DMS153 treated with DMSO at 0.1 percent for 48 hours (cell line): ENCODE measurements around the gene RPA4.
"Not testable (repeated sequence)": the region's sequence is repeated elsewhere in the genome, so short reads cannot be mapped to it uniquely, and the experiment has no call there.

Experiments used
- DNase-seq: peaks from one replicate; lab custom pipeline; 2025; ENCODE audit not compliant: unreplicated experiment; lab: John Stamatoyannopoulos, UW

Gene RPA4, protein sequence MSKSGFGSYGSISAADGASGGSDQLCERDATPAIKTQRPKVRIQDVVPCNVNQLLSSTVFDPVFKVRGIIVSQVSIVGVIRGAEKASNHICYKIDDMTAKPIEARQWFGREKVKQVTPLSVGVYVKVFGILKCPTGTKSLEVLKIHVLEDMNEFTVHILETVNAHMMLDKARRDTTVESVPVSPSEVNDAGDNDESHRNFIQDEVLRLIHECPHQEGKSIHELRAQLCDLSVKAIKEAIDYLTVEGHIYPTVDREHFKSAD

DNA sequence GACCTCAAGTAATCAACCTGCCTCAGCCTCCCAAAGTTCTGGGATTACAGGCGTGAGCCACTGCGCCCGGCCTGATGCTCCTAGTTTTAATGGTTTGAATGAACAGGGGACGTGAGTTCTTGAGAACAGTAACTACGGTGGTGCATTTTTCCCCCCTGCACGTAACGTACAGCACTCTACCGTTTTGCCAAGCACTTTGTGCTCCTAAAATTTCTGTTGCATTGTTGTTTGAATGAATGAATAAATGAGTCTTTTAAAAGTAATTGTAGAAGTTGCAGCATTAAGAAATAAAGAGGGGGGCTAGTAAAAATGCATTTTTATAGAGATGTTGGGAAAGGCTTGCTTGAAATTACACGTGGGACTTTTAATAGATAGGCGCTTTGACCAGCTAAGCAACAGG is at the start of gene RPA4:
Gene RPA4 (plus strand): TSS at position 301 of the 400 bp plus-strand sequence. CDS start 403 bp downstream, outside the sequence.
- DNase-seq, result no peak

DNA sequence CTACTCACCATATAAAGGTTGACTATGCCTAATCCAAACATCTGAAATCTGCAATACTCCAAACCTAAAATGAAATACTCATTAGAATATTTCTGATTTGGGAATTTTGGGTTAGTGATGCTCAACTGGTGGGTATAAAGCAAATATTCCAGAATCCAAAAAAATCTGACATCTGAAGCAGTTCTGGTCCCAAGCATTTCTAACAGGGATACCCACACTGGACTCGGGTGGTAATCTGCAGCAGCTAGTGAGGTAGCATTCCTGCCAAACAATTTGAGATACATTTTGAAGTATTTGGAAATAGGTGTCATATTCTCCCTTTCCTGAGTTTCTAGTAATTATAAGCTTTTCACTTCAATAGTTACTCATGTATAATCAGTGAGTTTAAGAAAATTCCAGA is 49.6 kb upstream of the RPA4 start:
- no peak for DNase-seq

DNA sequence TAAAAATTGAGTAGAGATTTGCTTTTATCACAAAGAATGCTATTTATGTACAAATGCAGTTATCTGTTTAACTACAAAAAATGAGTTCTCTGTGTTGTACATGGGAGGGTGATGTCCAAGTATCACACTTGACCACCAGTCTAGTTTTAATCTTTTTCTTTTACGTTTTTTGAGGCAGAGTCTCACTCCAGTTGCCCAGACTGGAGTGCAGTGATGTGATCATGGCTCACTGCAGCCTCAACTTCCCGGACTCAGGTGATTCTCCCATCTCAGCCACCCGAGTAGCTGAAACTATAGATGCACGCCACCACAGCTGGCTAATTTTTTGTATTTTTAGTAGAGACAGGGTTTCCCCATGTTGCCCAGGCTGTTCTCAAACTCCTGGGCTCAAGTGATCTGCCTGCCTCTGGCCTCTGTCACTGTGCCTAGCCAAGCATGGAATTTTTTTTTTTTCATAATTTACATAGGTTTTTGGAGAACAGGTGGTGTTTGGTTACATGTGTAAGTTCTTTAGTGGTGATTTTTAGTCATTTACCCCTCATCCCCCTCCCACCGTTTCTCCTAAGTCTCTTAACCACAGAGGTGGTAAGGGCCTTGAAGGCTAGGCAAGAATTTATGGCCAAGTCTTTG is 47.9 kb upstream of the RPA4 start:
- DNase-seq, result no peak

DNA sequence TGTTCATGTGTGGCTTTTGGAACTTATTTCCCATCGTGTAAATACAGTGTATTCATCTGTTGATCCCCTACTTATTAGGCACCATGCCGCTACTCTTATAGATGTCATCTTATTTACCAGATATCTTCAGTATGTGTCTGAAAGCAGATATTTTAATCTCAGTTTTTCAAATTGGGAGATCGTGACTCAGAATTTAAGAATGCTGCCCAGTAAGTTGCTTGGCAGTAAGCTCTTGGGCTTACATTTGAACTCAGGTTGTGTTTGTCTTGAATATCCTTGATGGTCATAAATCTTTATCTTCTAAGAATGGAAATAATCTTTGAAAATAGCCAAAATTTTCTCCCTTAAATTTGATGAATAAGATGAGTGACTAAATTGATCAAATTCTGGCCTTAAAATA is 45.9 kb upstream of the RPA4 start:
- DNase-seq, result no peak

DNA sequence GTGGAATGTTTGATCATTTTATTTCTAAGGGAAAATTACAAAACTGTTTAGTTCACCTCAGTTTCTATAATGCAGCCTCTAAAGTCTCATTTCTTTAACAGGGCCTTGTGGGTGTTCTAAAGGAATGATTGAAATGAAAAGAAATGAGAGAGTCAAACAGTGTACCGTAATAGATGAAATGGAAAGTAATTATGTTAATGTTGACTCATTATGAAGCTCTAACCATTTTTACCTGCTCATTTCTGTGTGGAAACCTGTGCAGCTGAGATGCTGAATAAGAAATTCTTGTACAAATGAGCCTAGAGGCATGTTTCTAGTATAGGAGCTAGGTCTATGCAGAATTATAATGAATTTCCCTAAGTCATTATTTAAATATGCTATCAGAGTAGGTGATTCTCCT is 45.2 kb upstream of the RPA4 start:
- no peak for DNase-seq

DNA sequence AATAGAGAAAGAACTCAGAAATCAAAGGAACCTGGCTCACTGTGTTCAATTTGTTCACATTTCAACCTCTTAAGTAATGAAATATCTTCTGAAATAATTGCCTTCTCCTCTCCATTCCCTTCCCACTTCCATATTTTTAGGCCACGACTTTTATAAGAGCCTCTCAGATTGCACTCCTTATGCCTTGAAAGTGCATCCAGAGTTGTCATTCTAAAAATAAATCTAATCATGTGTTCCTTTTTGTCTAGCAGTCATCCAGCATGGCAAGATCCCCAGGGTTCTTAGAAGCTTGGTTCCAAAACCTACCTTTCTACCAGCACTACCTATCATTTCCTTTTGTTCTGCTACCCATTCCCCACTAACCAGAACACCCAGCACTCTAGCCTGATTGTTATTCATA is 42.4 kb upstream of the RPA4 start:
- DNase-seq, result no peak

DNA sequence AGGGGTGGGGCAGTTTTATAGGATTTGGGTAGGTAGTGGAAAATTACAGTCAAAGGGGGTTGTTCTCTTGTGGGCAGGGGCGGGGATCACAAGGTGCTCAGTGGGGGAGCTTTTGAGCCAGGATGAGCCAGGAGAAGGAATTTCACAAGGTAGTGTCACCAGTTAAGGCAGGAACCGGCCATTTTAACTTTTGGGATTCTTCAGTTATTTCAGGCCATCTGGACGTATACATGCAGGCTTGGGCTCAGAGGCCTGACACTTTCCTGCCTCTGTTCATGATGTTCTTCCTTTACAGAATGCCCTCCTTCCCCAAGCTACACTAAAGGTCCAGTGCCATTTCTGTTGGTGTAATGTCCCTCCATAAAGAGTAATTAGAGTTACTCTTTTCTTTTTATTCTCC is 41.8 kb upstream of the RPA4 start:
- DNase-seq, result not testable (repeated sequence)

DNA sequence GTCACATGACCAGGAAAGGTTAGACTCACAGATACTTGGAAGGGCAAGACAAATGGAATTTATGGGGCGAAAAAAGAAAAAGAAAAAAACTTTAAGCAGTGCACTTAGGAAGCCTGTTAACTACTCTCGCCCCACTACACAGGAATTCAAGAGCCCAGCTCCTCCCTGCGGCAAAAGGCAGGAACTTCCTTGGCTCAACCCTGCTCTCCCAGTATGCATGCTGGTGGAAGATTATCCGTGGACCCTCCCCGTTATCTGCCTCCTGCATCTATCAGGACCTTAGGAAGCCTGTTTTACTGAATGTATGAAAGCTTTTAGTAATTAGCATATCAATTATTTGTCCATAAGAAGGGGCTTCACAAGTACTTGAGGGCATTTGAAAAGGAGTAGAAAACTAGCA is 40.1 kb upstream of the RPA4 start:
- DNase-seq, result no peak

DNA sequence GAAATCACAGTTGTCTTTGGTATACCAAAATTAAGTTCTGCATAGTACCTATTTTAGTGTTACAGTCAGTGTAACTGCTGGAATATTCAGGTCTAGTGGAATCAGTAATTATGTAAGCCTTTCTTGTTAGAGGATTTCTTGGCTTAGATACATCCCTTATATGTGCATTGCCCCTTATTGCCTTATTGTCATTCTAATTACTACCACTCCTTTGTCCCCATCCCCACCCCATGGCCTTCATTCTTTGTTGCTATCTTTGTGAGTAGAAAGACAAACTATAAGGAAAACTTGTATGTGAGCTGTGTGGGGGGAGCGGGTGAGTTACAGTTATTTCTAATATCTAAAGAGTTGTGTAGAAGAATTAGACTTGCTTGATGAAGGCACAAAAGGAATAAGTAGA is 36.9 kb upstream of the RPA4 start:
- no peak for DNase-seq

DNA sequence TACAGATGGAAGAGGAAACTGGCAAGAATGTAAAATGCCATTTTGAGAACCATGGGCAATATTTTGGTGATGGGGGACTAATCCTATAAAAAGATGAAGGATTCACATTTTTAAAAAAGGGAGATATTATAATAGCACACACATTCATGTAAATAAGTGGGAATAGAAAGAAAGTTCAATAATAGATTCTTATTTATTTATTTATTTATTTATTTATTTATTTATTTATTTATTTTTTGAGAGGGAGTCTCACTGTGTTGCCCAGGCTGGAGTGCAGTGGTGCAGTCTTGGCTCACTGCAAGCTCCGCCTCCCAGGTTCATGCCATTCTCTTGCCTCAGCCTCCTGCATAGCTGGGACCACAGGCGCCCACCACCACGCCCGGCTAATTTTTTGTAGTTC is 24.3 kb upstream of the RPA4 start:
- DNase-seq, result not testable (repeated sequence)

DNA sequence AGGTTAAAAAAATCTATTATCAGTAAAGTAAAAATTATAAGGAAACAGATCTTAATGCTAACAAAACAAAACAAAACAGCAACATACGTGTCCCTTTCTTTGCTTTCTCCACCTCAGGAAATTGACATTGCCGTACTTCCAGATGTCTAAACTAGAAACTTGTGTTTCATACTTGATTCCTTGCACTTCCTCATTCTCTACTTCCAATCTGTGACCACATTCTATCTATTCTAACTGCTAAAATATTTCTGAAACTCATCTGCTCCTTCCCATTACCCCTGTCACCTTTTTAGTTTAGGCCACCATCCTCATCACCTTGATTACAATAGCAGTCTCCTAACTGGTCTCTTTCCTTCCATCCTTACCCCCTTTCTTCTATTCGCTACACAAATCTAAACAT is 22.5 kb upstream of the RPA4 start:
- no peak for DNase-seq

DNA sequence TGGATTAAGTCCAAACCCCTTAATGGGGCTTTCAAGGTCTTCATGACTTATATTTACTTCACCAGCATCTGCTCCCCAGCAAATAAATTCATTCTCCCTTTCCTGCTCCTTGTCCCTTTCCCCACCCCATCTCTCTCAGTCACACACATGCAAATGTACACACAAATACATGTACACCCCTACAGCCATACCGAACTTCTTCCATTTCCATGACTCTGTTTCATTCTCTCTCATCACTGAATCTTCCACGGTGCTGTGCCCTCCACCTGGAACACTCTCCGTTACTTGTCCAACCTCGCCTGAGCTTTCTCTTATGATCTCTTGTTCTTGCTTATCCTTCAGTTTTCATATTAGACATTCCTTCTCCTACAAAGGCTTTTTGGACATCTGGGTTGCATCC is 22.0 kb upstream of the RPA4 start:
- DNase-seq, result no peak

DNA sequence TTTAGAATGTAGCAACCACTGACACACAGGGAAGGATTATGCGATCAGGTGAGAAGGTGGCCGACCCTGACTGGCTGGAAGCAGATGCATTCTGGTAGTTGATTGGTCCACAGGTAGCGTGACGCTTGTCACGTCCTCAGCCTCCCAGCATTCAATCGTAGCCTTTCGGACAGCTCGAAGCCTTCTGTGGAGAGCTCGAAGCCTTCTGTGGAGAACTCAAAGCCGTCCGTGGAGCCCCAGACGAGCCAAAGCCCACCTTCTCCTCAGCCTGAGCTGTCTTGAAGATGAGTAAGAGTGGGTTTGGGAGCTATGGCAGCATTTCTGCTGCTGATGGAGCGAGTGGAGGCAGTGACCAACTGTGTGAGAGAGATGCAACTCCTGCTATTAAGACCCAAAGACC is 319 bp downstream of the RPA4 start:
- no peak for DNase-seq

DNA sequence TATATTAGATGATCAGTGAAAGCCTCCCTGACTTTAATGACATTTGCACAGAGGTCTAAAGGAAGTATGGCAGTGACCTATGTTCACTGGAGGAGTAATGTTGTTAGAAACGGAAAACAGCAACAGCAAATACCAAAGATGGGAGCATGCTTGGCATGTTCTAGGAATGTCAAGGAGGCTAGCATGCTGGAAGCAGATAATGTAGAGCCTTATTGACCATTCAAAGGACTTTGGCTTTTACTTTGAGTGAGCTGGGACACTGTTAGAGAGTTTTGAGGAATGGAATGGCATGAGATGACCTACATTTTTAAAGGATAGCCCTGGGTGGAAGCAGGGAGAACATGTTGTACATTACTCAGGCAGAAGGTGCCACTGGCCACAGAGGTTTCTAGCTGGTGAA is 6.0 kb downstream of the RPA4 start:
- no peak for DNase-seq

DNA sequence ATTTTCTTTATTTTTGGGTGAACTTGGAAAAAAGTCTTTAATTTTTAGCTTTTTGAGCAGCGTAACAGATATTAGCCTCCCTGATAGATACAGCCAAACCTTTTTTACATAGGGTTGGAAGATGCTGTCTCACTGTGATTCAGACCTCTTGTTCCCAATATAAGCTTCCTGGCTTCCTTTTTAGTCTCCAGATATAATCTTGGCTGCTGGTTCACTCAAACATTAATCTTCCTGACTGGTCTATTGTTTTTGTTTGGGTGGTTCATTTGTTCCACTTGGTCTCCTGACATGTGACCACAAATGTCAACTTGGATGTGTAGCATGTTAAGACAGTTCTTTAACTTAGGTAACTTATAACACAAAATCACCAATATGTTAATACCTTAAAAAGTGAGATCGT is 23.0 kb downstream of the RPA4 start:
- no peak for DNase-seq

DNA sequence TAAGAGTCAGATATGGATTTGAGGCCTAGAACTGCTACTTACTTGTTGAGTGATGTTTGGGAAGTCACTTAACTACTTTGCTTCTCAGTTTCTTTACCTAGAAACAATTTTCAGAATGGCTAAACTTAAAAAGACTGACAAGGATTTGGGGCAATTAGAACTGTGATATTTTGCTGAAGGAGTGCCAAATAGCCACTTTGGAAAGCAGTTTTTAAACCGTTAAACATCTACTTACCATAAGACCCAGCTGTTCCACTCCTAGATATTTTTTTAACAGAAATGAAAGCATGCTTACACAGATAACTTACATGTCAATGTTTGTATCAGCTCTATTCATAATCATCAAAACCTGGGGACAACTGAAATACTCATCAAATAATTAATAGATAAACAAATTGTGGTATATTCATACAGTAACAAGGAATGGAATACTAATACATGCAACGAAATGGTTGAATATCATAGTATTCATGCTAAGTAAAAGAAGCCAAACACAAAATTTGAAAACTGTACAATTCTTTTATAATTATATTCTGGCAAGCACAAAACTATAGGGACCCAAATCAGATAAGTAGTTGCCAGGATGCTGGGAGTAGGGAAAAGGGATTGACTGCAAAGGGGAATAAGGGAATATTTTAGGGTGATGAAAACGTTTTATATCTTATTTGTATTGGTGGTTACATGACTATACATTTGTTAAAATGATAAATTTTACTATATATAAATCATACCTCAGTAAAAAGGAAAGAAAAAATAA is 24.0 kb downstream of the RPA4 start:
- no peak for DNase-seq

DNA sequence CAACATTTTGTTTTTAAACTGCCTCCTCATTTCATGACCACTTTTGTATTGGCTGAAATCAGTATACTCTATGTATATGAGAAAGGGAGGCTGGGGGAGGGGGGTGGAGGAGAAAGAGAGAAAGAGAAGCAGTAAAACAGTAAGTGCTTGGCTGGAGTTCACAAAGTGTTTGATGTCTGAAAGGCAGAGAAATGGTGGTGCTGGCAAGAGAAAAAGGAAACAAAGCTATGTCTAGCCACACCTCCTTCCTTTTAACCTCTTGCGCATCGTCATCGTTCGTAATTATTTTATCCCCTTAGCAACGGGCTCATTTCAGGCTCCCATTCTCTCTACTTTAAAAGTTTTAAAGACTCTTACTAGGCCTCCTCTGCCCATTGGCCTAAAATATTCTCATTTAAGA is 25.6 kb downstream of the RPA4 start:
- DNase-seq, result no peak

DNA sequence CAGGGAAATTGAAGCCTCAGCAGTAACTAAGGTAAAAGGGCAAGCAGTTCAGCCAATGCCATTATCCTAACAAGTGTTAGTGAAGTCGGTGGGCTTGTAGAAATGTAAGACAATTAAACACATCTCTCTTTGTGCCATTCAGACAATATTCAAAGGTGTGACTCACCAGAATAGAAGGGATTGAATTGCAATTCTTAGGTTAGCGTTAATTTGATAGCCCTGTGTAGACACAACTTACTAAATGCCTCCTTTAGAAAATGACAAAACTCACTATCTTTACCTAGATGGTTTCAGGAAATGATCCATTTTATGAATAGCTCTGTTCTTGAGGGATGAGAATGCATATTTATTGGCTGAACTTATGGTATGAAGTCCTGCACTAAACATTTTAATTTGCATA is 35.2 kb downstream of the RPA4 start:
- no peak for DNase-seq

DNA sequence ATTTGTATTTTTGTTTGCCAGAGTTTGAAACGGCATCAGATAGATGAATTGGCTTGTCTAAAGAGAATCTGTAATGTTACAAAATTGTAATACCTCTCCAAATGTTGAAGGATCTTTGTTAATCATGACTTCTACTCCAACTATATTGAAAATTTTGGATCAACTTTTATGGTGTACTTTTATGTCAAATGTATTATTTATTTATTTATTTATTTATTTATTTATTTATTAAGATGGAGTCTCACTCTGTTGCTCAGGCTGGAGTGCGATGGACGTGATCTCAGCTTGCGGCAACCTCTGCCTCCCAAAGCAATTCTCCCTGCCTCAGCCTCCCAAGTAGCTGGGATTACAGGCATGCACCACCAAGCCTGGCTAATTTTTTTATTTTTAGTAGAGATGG is 36.0 kb downstream of the RPA4 start:
- DNase-seq, result no peak

DNA sequence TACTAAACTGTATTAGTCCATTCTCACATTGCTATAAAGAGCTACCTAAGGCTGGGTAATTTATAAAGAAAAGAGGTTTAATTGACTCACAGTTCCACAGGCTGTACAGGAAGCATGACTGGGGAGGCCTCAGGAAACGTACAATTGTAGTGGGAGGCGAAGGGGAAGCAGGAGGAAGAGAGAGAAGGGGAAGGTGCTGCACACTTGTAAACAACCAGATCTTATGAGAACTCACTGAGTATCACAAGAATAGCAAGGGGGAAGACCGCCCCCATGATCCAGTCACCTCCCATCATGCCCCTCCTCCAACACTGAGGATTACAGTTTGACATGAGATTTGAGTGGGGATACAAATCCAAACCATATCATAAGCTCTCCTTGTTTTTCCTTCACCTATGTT is 40.9 kb downstream of the RPA4 start:
- no peak for DNase-seq

DNA sequence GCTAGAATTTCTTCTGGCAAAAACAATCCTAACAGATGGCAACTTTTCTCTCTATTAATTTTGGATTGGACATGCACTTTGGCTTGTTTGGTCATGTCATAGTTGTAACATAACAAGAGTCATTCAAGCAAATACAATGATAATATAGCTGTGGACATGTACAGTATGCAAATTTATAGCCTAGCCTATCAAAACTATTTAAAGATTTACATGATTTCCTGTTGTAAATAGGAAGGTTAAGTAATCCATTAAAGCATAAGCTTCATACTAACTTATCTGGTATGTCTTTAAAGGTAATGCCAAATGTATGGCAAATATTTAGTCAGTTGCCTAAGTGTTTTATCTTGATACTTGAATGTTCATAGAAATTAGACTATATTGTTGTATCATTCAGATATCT is 45.3 kb downstream of the RPA4 start:
- no peak for DNase-seq
